Activated gamma-delta T cell treated with Interleukin-2 at 50 U/mL for 16 hours (primary cell): ENCODE results near the gene IL18R1.

Experiments used
- DNase-seq: peaks from one replicate; pipeline ENCODE4 v3.0.0-alpha.2; 2020

Gene IL18R1

GRCh38 chr2:102435741-102436140 is 80.1 kb downstream of the IL18R1 start:
- DNase-seq, result no peak

- no peak for DNase-seq
Observed at GRCh38 chr2:102436323-102436722, 80.7 kb downstream of the IL18R1 start.

DNA sequence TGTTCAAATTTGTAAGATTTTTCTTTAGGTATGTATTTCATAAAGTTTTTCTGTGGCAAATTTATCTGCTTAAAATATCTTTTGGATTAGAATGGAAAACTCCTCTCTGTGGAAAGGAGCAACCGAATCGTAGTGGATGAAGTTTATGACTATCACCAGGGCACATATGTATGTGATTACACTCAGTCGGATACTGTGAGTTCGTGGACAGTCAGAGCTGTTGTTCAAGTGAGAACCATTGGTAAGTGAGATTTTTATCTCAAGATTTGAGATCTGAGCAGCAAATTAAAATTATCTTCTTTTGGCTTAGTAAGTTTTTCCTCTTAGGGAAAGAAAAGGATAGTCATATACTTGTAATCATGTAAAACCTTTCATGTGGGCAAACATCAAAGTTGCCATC is 81.5 kb downstream of the IL18R1 start:
- no peak for DNase-seq

GRCh38 chr2:102438111-102438510 is 82.5 kb downstream of the IL18R1 start:
- no peak for DNase-seq

DNA sequence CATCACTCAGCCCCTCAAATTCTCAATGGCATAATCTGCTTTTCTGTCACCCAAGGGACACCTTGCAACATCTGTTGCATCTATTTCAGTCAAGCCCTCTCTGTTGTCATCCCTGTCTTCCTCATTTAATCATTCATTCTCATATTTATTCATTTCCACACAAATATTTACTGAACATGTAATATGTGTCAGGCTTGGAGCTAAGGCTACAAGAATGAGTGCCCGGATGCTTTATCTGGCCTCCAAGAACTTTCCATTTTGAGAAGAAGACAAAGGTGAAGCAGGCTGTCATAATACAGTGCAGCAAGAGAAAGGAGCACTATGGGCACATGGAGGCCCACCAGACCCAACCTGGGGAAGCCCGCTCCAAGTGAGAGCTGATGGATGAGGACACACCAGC is 83.0 kb downstream of the IL18R1 start:
- no peak for DNase-seq

GRCh38 chr2:102439065-102439695 is 83.6 kb downstream of the IL18R1 start:
- DNase-seq, result no peak

- peak; percentile 49 for DNase-seq
Observed at GRCh38 chr2:102442967-102443828, 87.6 kb downstream of the IL18R1 start.

GRCh38 chr2:102444233-102444632 is 88.6 kb downstream of the IL18R1 start:
- DNase-seq, result no peak

DNA sequence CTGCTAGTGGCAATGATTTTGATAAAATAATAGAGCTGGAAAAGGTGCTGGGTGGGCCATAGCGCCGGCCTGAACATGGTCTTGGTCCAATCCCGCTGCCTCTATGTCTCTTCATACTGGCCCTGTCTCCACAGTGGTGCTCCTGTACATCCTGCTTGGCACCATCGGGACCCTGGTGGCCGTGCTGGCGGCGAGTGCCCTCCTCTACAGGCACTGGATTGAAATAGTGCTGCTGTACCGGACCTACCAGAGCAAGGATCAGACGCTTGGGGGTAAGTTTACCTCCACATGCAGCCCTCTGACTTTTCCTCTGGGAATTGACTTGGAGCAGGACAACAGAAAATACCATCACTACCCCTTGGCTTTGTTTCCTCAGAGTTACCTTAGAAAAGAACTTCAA is 91.3 kb downstream of the IL18R1 start:
- no peak for DNase-seq
